GM13976 (cell line): ENCODE measurements around the gene NEDD8.

Experiments
- DNase-seq: peaks from one replicate; pipeline ENCODE4 v3.0.0; 2012; ENCODE audit warnings: low spot score
- CTCF ChIP-seq: IDR thresholded peaks from 2 replicates; pipeline ENCODE4 v1.5.1; 2012; ENCODE audit warnings: borderline replicate concordance, mild to moderate bottlenecking; ENCODE audit not compliant: insufficient read depth; ENCODE audit errors: extremely low read depth, missing control alignments, control extremely low read depth
- in situ Hi-C: fragments of 300-500 bp; cut with MboI; formaldehyde crosslinking; loops from one replicate; pipeline ENCODE4 v1.12.0; 2022; ENCODE audit warnings: low sequenced_read_pairs, mixed read lengths, inconsistent platforms; ENCODE audit not compliant: unreplicated experiment

Gene NEDD8

GRCh38 chr14:24189460-24189859 lies 42.7 kb downstream of the NEDD8 start:
- DNase-seq, result no peak
- TF ChIP-seq CTCF, result no peak
- in situ Hi-C loops, result no loop called here

GRCh38 chr14:24189059-24189375 lies 43.1 kb downstream of the NEDD8 start:
- DNase-seq, result no peak
- in situ Hi-C loops, result no loop called here
- TF ChIP-seq CTCF, result no peak

- DNase-seq, result peak; percentile 99
- no peak for TF ChIP-seq CTCF
- in situ Hi-C loops, result no loop called here
Measured at GRCh38 chr14:24188251-24189058, 43.7 kb downstream of the NEDD8 start, which contains the start of gene IPO4. Gene IPO4 (minus strand): TSS chr14:24188816. CDS start chr14:24188787, 29 bp downstream.

GRCh38 chr14:24187539-24187915 lies 44.6 kb downstream of the NEDD8 start:
- DNase-seq, result no peak
- TF ChIP-seq CTCF, result no peak
- in situ Hi-C loops, result no loop called here

- no peak for DNase-seq
- TF ChIP-seq CTCF, result no peak
- in situ Hi-C loops, result no loop called here
Measured at GRCh38 chr14:24186831-24187538, 45.2 kb downstream of the NEDD8 start.

- in situ Hi-C loops, result no loop called here
- TF ChIP-seq CTCF, result no peak
- no peak for DNase-seq
Measured at GRCh38 chr14:24185741-24186140, 46.4 kb downstream of the NEDD8 start.
